ENCODE data around the gene ARHGEF7. TPM values are rescaled to one million over a fixed set of nuclear protein-coding genes. Genes with fewer than 3 reads are reported as not detected.

Gene ARHGEF7
- total and polyA plus RNA-seq, 2 experiments from 2014 or later = 23.6 to 58.9 TPM

GRCh38 chr13:111131048-111131447 is 15.9 kb downstream of the ARHGEF7 start:
- 0 out of 2 replicates have a peak, but pooled peaks cover 5% of the 10 kb centered on the region for H3F3A ChIP-seq (replicated peaks; ENCODE audit: low read depth)
- peaks cover 7% of the 10 kb centered on the region for H3K27me3 Mint-ChIP-seq (ENCODE audit: insufficient read depth, low read depth, poor library complexity)
- no peaks in the 10 kb centered on the region; the same call in 2 of the 3 replicates for H3K4me1 Mint-ChIP-seq
- H3K9me3 Mint-ChIP-seq = no peaks in the 10 kb centered on the region; the same call in 2 of the 3 replicates
- H3K4me3 ChIP-seq = no peak overlapping the region
- no peak overlapping the region for H3K4me2 ChIP-seq
- DNase-seq (ENCODE audit: low spot score) (no peak), ATAC-seq (no peak)
- no peak overlapping the region for H3K27ac Mint-ChIP-seq
- no peaks in the 10 kb centered on the region for H3K9me2 ChIP-seq (ENCODE audit: insufficient read depth)
- H3K36me3 Mint-ChIP-seq (ENCODE audit: low read depth) = no peaks in the 10 kb centered on the region
- H3K36me3 ChIP-seq (ENCODE audit: insufficient read depth) = no peaks in the 10 kb centered on the region
- H3K4me1 ChIP-seq (ENCODE audit: insufficient read depth) = no peaks in the 10 kb centered on the region
- no peak overlapping the region for H2AFZ ChIP-seq
- no peak overlapping the region for H3K4me3 Mint-ChIP-seq
- H3K79me2 ChIP-seq (replicated peaks; ENCODE audit: insufficient read depth) = no peaks in the 10 kb centered on the region
- H3K27ac ChIP-seq (ENCODE audit: low read depth) = no peak overlapping the region
- H3K27me3 ChIP-seq (ENCODE audit: insufficient read depth) = no peaks in the 10 kb centered on the region
- TF ChIP-seq NANOG (IDR thresholded peaks at IDR 0.05; ENCODE audit: borderline replicate concordance) (no peak), ZNF331 (CRISPR knock-in tag; IDR thresholded peaks at IDR 0.05; ENCODE audit: low read depth) (no peak), REST (IDR thresholded peaks at IDR 0.05; ENCODE audit: unreplicated experiment) (no peak), ZNF114 (CRISPR knock-in tag; IDR thresholded peaks at IDR 0.05) (no peak), CTCF (conservative IDR thresholded peaks at IDR 0.05; ENCODE audit: low read depth in 2 of 2) (no peak), EZH2 (IDR thresholded peaks at IDR 0.05; ENCODE audit: low read depth, unreplicated experiment) (no peak), STAT1 (IDR thresholded peaks at IDR 0.05; ENCODE audit: unreplicated experiment) (no peak), CREB1 (CRISPR knock-in tag; IDR thresholded peaks at IDR 0.05; ENCODE audit: low read depth) (no peak)
- TF ChIP-seq, protein P1, sequence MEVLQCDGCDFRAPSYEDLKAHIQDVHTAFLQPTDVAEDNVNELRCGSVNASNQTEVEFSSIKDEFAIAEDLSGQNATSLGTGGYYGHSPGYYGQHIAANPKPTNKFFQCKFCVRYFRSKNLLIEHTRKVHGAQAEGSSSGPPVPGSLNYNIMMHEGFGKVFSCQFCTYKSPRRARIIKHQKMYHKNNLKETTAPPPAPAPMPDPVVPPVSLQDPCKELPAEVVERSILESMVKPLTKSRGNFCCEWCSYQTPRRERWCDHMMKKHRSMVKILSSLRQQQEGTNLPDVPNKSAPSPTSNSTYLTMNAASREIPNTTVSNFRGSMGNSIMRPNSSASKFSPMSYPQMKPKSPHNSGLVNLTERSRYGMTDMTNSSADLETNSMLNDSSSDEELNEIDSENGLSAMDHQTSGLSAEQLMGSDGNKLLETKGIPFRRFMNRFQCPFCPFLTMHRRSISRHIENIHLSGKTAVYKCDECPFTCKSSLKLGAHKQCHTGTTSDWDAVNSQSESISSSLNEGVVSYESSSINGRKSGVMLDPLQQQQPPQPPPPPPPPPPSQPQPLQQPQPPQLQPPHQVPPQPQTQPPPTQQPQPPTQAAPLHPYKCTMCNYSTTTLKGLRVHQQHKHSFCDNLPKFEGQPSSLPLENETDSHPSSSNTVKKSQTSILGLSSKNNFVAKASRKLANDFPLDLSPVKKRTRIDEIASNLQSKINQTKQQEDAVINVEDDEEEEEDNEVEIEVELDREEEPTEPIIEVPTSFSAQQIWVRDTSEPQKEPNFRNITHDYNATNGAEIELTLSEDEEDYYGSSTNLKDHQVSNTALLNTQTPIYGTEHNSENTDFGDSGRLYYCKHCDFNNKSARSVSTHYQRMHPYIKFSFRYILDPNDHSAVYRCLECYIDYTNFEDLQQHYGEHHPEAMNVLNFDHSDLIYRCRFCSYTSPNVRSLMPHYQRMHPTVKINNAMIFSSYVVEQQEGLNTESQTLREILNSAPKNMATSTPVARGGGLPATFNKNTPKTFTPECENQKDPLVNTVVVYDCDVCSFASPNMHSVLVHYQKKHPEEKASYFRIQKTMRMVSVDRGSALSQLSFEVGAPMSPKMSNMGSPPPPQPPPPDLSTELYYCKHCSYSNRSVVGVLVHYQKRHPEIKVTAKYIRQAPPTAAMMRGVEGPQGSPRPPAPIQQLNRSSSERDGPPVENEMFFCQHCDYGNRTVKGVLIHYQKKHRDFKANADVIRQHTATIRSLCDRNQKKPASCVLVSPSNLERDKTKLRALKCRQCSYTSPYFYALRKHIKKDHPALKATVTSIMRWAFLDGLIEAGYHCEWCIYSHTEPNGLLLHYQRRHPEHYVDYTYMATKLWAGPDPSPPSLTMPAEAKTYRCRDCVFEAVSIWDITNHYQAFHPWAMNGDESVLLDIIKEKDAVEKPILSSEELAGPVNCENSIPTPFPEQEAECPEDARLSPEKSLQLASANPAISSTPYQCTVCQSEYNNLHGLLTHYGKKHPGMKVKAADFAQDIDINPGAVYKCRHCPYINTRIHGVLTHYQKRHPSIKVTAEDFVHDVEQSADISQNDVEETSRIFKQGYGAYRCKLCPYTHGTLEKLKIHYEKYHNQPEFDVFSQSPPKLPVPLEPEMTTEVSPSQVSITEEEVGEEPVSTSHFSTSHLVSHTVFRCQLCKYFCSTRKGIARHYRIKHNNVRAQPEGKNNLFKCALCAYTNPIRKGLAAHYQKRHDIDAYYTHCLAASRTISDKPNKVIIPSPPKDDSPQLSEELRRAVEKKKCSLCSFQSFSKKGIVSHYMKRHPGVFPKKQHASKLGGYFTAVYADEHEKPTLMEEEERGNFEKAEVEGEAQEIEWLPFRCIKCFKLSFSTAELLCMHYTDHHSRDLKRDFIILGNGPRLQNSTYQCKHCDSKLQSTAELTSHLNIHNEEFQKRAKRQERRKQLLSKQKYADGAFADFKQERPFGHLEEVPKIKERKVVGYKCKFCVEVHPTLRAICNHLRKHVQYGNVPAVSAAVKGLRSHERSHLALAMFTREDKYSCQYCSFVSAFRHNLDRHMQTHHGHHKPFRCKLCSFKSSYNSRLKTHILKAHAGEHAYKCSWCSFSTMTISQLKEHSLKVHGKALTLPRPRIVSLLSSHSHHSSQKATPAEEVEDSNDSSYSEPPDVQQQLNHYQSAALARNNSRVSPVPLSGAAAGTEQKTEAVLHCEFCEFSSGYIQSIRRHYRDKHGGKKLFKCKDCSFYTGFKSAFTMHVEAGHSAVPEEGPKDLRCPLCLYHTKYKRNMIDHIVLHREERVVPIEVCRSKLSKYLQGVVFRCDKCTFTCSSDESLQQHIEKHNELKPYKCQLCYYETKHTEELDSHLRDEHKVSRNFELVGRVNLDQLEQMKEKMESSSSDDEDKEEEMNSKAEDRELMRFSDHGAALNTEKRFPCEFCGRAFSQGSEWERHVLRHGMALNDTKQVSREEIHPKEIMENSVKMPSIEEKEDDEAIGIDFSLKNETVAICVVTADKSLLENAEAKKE (CRISPR knock-in tag; IDR thresholded peaks at IDR 0.05) = no peak
- H4K20me1 ChIP-seq (replicated peaks; ENCODE audit: insufficient read depth) = no peaks in the 10 kb centered on the region

Measured in GM23338 (cell line).